Hepatocyte (in vitro differentiated cells): ENCODE data around the gene DLG2. TPM values are rescaled to one million over a fixed set of nuclear protein-coding genes. Genes with fewer than 3 reads are reported as not detected.
A peak's percentile ranks its signal among the peaks of the same experiment; 100 is the strongest.

ENCODE experiments used
- DNase-seq: peaks from one replicate; pipeline ENCODE4 v3.0.0-alpha.2; 2016; ENCODE audit warnings: low spot score
- H2AFZ ChIP-seq: fragments of 200-600 bp; sonication (generic); 2 replicates; pipeline ENCODE4 v1.6.0; 2016; ENCODE audit warnings: antibody characterized with exemption, mild to moderate bottlenecking
- H3K27ac ChIP-seq: fragments of 200-600 bp; sonication (generic); 2 replicates; pipeline ENCODE4 v1.5.1; 2016; ENCODE audit warnings: mild to moderate bottlenecking
- H3K27me3 ChIP-seq: fragments of 200-600 bp; sonication (generic); 2 replicates; pipeline ENCODE4 v1.6.1; 2016
- H3K36me3 ChIP-seq: fragments of 200-600 bp; sonication (generic); replicated peaks from 2 replicates; pipeline ENCODE4 v1.5.1; 2016; ENCODE audit warnings: low read depth; ENCODE audit not compliant: insufficient read depth
- H3K4me1 ChIP-seq: fragments of 200-600 bp; sonication (generic); 2 replicates; pipeline ENCODE4 v1.5.1; 2016; ENCODE audit warnings: mild to moderate bottlenecking, moderate library complexity; ENCODE audit not compliant: insufficient read depth
- H3K4me2 ChIP-seq: fragments of 200-600 bp; sonication (generic); 2 replicates; pipeline ENCODE4 v1.6.0; 2016
- H3K4me3 ChIP-seq: fragments of 200-600 bp; sonication (generic); 2 replicates; pipeline ENCODE4 v1.5.1; 2016; ENCODE audit warnings: mild to moderate bottlenecking
- H3K79me2 ChIP-seq: fragments of 200-600 bp; sonication (generic); 2 replicates; pipeline ENCODE4 v1.6.0; 2017; ENCODE audit warnings: mild to moderate bottlenecking
- H3K9me2 ChIP-seq: fragments of 200-600 bp; sonication (generic); replicated peaks from 2 replicates; pipeline ENCODE4 v1.6.0; 2017; ENCODE audit warnings: mild to moderate bottlenecking; ENCODE audit not compliant: insufficient read depth
- H3K9me3 ChIP-seq: fragments of 200-600 bp; sonication (generic); 2 replicates; pipeline ENCODE4 v1.5.1; 2016; ENCODE audit warnings: low read depth, mild to moderate bottlenecking
- H4K20me1 ChIP-seq: fragments of 200-600 bp; sonication (generic); 2 replicates; pipeline ENCODE4 v1.6.0; 2016; ENCODE audit warnings: mild to moderate bottlenecking; ENCODE audit not compliant: insufficient read depth, poor library complexity, severe bottlenecking
- CTCF ChIP-seq: fragments of 200-600 bp; sonication (generic); IDR thresholded peaks from 2 replicates; pipeline ENCODE4 v1.5.1; 2016; ENCODE audit warnings: antibody characterized with exemption, mild to moderate bottlenecking; ENCODE audit not compliant: poor library complexity
- EZH2 ChIP-seq: fragments of 200-600 bp; sonication (generic); IDR thresholded peaks from 2 replicates; pipeline ENCODE4 v1.6.1; 2016; ENCODE audit warnings: antibody characterized with exemption, mild to moderate bottlenecking, borderline replicate concordance
- EZH2phosphoT487 ChIP-seq: fragments of 200-600 bp; sonication (generic); IDR thresholded peaks from one replicate; pipeline ENCODE4 v1.6.1; 2018; ENCODE audit warnings: antibody characterized with exemption, mild to moderate bottlenecking, low read depth, moderate library complexity; ENCODE audit not compliant: unreplicated experiment, severe bottlenecking
- WGBS: methylation state at CpG from one replicate; pipeline ENCODE4 v1.1.6; 2016; ENCODE audit warnings: low lambda C conversion rate; ENCODE audit errors: missing lambda C conversion rate; 5-methylcytosine and 5-hydroxymethylcytosine counted together
- polyA plus RNA-seq: library from polyadenylated mRNA; unstranded; fragments of >200 nt; fragmentation: Nextera tagmentation; extraction: Ambion mirVana; gene quantifications from 2 replicates; pipeline ENCODE4 v1.2.1, GENCODE V29; 2016
- total RNA-seq: library from RNA; depleted of rRNA; stranded (reverse); fragments of >200 nt; gene quantifications from 2 replicates; pipeline ENCODE4 v1.2.3, GENCODE V29; 2014

Gene DLG2
- total and polyA plus RNA-seq, 2 experiments from 2014 or later, result 2.6 to 6.8 TPM

DNA sequence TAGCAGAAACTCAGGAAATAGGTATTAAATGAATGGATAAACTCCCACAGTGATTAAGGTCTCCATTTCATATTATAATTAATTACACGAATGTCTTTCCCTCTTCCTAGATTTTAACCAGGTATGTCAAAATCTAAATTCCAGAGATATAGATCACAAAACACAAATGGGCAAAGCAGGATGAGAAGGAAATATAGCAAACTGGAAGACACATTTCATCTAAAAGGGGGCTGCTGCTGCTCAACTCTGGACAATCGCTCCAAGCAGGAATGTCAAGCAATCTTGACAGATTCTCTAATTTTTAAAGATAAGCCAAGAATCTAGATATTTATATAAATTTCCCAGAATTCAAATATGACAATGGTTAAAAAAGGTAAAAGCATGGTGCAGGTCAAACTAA is 1786.8 kb downstream of the DLG2 start:
- H3K4me3 ChIP-seq, result no peak overlapping the region
- H4K20me1 ChIP-seq, result no peaks in the 10 kb centered on the region
- DNase-seq, result no peak
- no peaks in the 10 kb centered on the region for H3K27me3 ChIP-seq
- no peak overlapping the region for H2AFZ ChIP-seq
- H3K9me3 ChIP-seq, result no peaks in the 10 kb centered on the region
- H3K36me3 ChIP-seq, result no peaks in the 10 kb centered on the region
- H3K79me2 ChIP-seq, result no peaks in the 10 kb centered on the region
- 83% methylated on average over 2 of the region's 2 CpGs for WGBS
- no peak overlapping the region for H3K27ac ChIP-seq
- H3K9me2 ChIP-seq, result no peaks in the 10 kb centered on the region
- TF ChIP-seq CTCF (no peak), EZH2phosphoT487 (no peak), EZH2 (no peak)
- H3K4me2 ChIP-seq, result no peak overlapping the region
- H3K4me1 ChIP-seq, result no peaks in the 10 kb centered on the region

DNA sequence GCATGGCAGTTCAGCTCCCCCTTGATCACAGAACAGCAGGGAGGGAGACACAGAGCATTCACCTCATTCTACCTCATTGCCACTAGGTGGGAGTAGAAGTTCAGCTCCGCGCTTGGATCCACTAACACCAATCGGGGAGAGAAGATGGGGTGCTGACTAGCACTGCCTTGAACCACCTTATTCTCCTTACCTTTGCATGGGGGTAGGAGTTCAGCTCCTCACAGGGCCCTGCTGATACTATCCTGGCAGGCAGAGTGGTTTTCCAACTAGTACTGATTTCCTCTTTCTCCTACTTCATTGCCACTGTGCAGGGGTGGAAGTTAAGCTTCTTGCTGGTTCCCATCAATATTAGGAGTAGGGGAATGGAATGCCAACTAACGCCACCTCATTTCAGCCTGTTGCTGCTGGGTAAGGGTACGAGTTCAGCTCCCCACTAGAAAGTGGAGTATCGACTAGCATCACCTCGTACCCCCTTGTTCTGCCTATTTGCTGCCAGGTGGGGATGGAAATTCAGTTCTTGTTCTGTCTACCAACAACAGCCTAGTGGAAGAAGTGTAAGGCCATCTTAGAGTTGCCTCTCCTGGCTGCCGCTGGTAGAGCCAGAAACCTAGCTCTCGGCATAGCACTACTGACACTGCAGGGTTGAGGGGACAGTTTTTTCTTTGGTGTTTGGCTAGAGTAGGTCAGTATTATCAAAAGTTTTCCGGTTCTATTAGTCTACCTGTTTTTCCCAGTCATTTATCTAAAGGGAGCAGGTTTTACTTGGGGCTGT is 1790.1 kb downstream of the DLG2 start:
- Histone ChIP-seq H3K4me2 (no peak overlapping the region), H3K27me3 (peaks cover 8% of the 10 kb centered on the region), H4K20me1 (no peaks in the 10 kb centered on the region), H2AFZ (no peak overlapping the region), H3K9me3 (no peaks in the 10 kb centered on the region), H3K4me1 (no peaks in the 10 kb centered on the region), H3K36me3 (no peaks in the 10 kb centered on the region), H3K27ac (no peak overlapping the region), H3K79me2 (no peaks in the 10 kb centered on the region), H3K4me3 (no peak overlapping the region), H3K9me2 (no peaks in the 10 kb centered on the region)
- peak; percentile 74 for DNase-seq
- 62% methylated on average over 10 of the region's 10 CpGs for WGBS
- TF ChIP-seq EZH2phosphoT487 (no peak), EZH2 (no peak), CTCF (peak; percentile 88)

GRCh38 chr11:83836065-83836464 is 1791.1 kb downstream of the DLG2 start:
- Histone ChIP-seq H3K36me3 (no peaks in the 10 kb centered on the region), H3K9me3 (no peaks in the 10 kb centered on the region), H3K79me2 (no peaks in the 10 kb centered on the region), H2AFZ (no peak overlapping the region), H3K27ac (no peak overlapping the region), H3K4me1 (no peaks in the 10 kb centered on the region), H3K4me2 (no peak overlapping the region), H3K9me2 (no peaks in the 10 kb centered on the region), H4K20me1 (no peaks in the 10 kb centered on the region), H3K4me3 (no peak overlapping the region), H3K27me3 (peaks cover 8% of the 10 kb centered on the region)
- no peak for DNase-seq
- TF ChIP-seq EZH2phosphoT487 (no peak), CTCF (no peak), EZH2 (no peak)

GRCh38 chr11:83835423-83835822 is 1791.7 kb downstream of the DLG2 start:
- Histone ChIP-seq H3K4me1 (no peaks in the 10 kb centered on the region), H3K36me3 (no peaks in the 10 kb centered on the region), H3K27ac (no peak overlapping the region), H3K4me2 (no peak overlapping the region), H3K27me3 (peaks cover 13% of the 10 kb centered on the region), H3K79me2 (no peaks in the 10 kb centered on the region), H3K9me2 (no peaks in the 10 kb centered on the region), H3K4me3 (no peak overlapping the region), H2AFZ (no peak overlapping the region), H4K20me1 (no peaks in the 10 kb centered on the region), H3K9me3 (no peaks in the 10 kb centered on the region)
- no peak for DNase-seq
- WGBS, result 70% methylated on average over 1 of the region's 1 CpG
- TF ChIP-seq EZH2phosphoT487 (no peak), EZH2 (no peak), CTCF (no peak)
